ENCODE results near the gene TBRG1. TPM values are rescaled to one million over a fixed set of nuclear protein-coding genes. Genes with fewer than 3 reads are reported as not detected.
"Not testable (repeated sequence)": the region's sequence is repeated elsewhere in the genome, so short reads cannot be mapped to it uniquely, and the experiment has no call there.

Gene TBRG1
- total RNA-seq, 1 donor from 2014 or later: 30.9 TPM

DNA sequence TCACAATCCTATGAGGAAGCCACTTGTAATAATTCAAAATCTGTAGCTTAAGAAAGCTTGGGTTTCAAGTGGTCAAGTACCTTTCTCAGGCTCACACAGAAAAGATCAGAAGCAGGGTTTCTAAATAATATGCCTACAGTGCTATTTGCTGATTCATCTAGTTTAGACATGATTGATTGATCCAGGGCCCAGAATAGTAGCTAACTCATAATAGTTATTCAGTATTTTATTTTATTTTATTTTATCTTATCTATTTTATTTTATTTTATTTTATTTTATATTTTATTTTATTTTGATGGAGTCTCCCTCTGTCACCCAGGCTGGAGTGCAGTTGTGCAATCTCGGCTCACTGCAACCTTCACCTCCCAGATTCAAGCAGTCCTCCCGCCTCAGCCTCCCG is 27.4 kb upstream of the TBRG1 start:
- H3K9me3 Mint-ChIP-seq: peaks cover 9% of the 10 kb centered on the region
- no peak for DNase-seq (ENCODE audit: low spot score in 2 of 2, unreplicated experiment in 2 of 2)
- H3K36me3 Mint-ChIP-seq: no peaks in the 10 kb centered on the region
- H3K4me3 Mint-ChIP-seq: no peak overlapping the region
- no peak overlapping the region for H3K27ac Mint-ChIP-seq
- H3K4me1 Mint-ChIP-seq: no peaks in the 10 kb centered on the region
- H3K27me3 Mint-ChIP-seq (ENCODE audit: low read depth): peaks cover 46% of the 10 kb centered on the region
- TF ChIP-seq, protein P1, sequence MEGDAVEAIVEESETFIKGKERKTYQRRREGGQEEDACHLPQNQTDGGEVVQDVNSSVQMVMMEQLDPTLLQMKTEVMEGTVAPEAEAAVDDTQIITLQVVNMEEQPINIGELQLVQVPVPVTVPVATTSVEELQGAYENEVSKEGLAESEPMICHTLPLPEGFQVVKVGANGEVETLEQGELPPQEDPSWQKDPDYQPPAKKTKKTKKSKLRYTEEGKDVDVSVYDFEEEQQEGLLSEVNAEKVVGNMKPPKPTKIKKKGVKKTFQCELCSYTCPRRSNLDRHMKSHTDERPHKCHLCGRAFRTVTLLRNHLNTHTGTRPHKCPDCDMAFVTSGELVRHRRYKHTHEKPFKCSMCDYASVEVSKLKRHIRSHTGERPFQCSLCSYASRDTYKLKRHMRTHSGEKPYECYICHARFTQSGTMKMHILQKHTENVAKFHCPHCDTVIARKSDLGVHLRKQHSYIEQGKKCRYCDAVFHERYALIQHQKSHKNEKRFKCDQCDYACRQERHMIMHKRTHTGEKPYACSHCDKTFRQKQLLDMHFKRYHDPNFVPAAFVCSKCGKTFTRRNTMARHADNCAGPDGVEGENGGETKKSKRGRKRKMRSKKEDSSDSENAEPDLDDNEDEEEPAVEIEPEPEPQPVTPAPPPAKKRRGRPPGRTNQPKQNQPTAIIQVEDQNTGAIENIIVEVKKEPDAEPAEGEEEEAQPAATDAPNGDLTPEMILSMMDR (IDR thresholded peaks at IDR 0.05; ENCODE audit: unreplicated experiment): no peak

DNA sequence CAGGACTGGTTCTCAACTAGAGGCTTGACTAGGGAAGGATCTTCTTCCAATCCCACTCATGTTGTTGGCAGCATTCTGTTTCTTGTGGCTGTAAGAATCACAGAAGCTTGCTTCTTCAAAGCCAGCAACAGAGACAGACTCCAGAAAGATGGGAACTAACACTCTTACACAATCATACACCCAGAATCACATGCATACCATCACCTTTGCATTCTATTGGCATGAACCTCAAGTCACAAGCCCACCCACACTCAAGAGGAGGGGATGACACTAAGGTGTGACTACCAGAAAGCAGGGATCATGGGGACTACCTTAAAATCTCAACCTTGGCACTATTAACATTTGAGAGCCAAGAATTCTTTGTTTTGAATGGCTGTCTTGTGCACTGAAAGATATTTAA is 25.0 kb upstream of the TBRG1 start:
- H3K36me3 Mint-ChIP-seq: no peaks in the 10 kb centered on the region
- DNase-seq (ENCODE audit: low spot score in 2 of 2, unreplicated experiment in 2 of 2): no peak
- peaks cover 9% of the 10 kb centered on the region for H3K9me3 Mint-ChIP-seq
- TF ChIP-seq, protein P1 (IDR thresholded peaks at IDR 0.05; ENCODE audit: unreplicated experiment): no peak
- H3K4me3 Mint-ChIP-seq: no peak overlapping the region
- H3K27ac Mint-ChIP-seq: no peak overlapping the region
- peaks cover 48% of the 10 kb centered on the region for H3K27me3 Mint-ChIP-seq (ENCODE audit: low read depth)
- H3K4me1 Mint-ChIP-seq: no peaks in the 10 kb centered on the region

DNA sequence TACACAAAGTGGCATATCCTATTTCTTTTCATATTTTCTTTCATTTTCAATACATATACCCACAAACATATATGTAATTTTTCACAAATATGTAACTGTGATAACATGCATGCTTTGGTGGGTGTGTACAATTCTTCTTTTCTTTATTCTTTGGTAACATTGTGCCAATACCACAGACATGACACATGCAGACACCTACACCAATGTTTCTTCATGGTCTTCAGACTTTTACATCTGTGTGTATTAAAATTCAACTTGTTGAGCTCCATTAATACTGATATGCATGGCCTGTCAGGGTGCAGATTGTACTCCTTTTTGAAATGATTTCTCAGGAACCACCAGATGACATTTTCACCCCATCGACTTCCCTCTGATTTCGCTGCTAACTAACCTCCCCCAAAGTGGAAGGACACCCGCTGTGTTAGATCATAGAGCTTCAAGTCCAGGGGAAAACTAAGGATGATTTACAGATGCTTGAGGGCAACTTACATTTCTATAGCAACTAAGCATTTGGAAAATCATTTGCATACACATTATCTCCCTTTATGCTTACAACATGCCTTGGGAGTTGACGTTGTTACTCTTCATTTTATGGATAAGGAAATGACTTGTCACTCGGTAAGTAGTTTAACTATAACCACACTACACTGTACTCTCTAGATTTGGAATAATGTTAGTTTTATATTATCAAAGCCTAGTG is 21.9 kb upstream of the TBRG1 start:
- TF ChIP-seq, protein P1 (IDR thresholded peaks at IDR 0.05; ENCODE audit: unreplicated experiment): no peak
- no peaks in the 10 kb centered on the region for H3K36me3 Mint-ChIP-seq
- no peak overlapping the region for H3K4me3 Mint-ChIP-seq
- no peak overlapping the region for H3K27ac Mint-ChIP-seq
- no peaks in the 10 kb centered on the region for H3K4me1 Mint-ChIP-seq
- H3K27me3 Mint-ChIP-seq (ENCODE audit: low read depth): peaks cover 38% of the 10 kb centered on the region
- peaks cover 9% of the 10 kb centered on the region for H3K9me3 Mint-ChIP-seq
- DNase-seq (ENCODE audit: low spot score in 2 of 2, unreplicated experiment in 2 of 2): no peak

DNA sequence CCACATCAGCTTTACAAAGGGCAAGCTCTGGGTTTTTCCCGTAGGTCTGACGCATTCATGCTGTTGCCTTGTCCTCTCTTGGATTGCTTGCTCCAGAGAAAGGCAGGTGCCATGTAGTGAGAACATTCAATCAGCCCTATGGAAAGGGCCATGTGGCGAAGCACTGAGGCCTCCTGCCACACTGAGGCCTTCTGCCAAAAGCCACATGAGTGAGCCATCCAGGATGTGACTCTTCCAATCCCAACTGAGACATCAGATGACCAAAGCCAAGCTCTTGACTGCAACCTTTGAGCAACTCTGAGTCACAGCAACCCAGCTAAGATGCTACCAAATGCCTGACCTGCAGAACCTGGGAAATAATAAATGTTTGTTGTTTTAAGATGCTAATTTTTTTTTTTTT is 20.5 kb upstream of the TBRG1 start:
- DNase-seq (ENCODE audit: low spot score in 2 of 2, unreplicated experiment in 2 of 2): no peak
- H3K27me3 Mint-ChIP-seq (ENCODE audit: low read depth): peaks cover 24% of the 10 kb centered on the region
- H3K4me1 Mint-ChIP-seq: no peaks in the 10 kb centered on the region
- no peak overlapping the region for H3K4me3 Mint-ChIP-seq
- H3K9me3 Mint-ChIP-seq: peaks cover 9% of the 10 kb centered on the region
- no peak overlapping the region for H3K27ac Mint-ChIP-seq
- TF ChIP-seq, protein P1 (IDR thresholded peaks at IDR 0.05; ENCODE audit: unreplicated experiment): no peak
- no peaks in the 10 kb centered on the region for H3K36me3 Mint-ChIP-seq

DNA sequence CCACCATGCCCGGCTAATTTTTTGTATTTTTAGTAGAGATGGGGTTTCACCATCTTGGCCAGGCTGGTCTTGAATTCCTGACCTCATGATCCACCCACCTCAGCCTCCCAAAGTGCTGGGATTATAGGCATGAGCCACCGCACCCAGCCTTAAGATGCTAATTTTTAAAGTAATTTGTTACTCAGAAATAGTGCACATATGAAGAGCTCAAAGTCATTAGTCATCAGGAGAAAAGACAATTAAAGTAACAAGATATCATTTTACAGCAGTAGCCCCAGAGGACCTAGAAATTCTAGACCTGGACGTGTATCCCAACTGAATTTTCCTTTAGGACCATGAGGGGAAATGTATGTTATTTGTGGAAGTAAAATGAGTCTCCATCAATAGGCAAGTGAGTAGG is 19.9 kb upstream of the TBRG1 start:
- H3K4me3 Mint-ChIP-seq; H3K4me1 Mint-ChIP-seq; H3K27ac Mint-ChIP-seq; DNase-seq (ENCODE audit: low spot score in 2 of 2, unreplicated experiment in 2 of 2); H3K36me3 Mint-ChIP-seq; H3K9me3 Mint-ChIP-seq: not testable (repeated sequence)
- peaks cover 19% of the 10 kb centered on the region for H3K27me3 Mint-ChIP-seq (ENCODE audit: low read depth)

DNA sequence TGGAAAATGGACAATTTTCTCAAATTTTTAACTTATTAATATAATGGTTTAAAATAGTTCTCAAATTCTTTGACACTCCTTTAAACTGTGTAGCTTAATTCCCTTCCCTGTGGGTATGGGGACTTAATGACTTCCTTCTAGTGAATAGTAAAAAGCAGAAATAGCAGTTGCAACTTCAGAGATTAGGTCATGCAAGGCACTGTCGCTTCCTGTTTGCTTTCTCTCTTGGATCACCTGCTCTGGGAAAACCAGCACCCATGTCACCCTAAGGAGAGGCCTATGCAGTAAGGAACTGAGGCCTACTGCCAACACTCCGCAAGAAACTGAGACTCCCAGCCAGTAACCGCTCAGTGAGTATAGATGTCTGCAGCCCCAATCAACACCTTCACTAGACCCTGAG is 16.9 kb upstream of the TBRG1 start:
- TF ChIP-seq, protein P1 (IDR thresholded peaks at IDR 0.05; ENCODE audit: unreplicated experiment): no peak
- H3K4me1 Mint-ChIP-seq: no peaks in the 10 kb centered on the region

More for the DNA sequence above, 16.9 kb upstream of the TBRG1 start:
- Mint-ChIP-seq H3K36me3 (no peaks in the 10 kb centered on the region), H3K4me3 (no peak overlapping the region), H3K27me3 (ENCODE audit: low read depth) (peaks cover 5% of the 10 kb centered on the region), H3K27ac (no peak overlapping the region), H3K9me3 (no peaks in the 10 kb centered on the region)
- DNase-seq (ENCODE audit: low spot score in 2 of 2, unreplicated experiment in 2 of 2): no peak

All from mesothelial cell of epicardium (in vitro differentiated cells).